ENCODE measurements around the gene DNAJB7.
"Not testable (repeated sequence)": the region's sequence is repeated elsewhere in the genome, so short reads cannot be mapped to it uniquely, and the experiment has no call there.

DNAJB7 gene

DNA sequence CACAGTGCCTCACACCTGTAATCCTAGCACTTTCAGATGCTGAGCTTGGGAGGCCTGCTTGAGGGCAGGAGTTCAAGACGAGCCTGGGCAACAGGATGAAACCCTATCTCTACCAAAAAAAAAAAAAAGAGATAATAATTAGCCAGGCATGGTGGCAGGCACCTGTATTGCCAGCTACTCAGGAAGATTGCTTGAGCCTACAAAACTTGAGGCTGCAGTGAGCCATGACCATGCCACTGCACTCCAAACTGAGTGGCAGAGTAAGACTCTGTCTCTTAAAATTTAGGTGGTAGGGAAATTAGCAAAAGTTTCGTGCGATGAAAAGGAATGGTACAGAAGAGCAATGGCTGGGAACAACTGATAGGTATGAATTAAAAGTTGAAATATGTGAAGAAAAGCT is 23.4 kb downstream of the DNAJB7 start:
- DNase-seq, result no peak

DNA sequence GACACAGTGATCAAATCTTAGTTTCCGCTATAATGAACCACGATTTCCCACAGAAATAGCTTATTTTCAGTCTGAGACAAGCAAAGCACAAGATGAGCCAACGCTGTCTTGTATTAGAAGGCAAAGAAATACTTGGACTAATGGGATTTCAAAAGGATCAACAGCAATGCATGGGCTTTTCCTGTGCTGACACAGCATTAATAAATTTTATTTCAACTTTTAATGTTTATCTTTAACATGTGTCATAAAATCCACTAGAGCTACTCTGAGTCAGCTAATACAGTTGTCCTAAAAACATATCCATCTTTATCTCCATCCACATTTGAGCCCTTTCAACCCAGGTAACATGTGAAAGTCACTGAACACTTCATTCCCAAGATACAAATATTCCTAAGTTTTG is 27.3 kb downstream of the DNAJB7 start:
- no peak for DNase-seq

DNA sequence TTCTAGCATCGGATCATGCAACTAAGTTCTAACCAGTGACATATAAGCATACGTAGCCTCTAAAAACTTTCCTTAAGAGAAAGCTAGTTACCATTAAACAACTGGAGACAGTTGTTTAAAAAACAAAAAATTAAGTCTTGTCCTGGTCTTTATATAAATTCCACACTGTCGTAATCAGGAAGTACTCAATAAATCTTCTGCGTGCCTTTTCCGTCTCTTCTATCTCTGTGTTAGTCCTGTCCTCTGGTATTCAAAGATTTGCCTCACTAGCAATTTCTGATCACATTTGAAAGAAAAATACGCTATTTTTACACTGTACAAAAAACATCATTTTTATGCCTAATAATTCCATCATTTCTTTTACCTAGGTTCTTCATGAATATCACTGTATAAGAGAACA is 32.8 kb downstream of the DNAJB7 start:
- DNase-seq, result no peak

DNA sequence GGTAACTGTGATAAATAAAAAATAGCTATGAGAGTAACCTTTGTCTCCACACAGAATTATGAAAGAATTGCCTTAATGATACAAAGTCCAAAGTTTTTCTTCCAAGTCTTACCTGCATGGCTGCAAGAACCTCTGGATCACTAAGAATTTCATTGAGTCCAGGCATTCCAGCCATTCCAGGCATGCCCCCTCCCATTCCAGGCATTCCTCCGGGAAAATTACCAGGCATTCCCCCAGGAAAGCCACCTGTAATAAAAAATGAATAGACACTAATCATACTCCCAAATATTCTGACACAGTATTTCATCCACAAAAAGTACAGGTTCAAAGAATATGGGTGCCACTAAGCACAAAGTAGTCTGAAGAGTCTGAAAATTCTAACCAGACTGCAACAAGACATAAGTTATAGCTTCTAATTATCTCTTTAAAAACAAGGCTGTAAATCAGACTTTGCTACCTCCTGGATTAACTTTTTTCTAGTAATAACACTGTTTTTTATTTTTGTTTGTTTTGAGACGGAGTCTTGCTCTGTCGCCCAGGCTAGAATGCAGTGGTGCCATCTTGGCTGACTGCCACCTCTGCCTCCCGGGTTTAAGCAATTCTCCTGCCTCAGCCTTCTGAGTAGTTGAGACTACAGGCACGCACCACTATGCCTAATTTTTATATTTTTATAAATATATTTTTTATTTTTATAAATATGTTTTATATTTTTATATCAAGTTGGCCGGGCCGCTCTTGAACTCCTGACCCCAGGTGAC is 34.8 kb downstream of the DNAJB7 start:
- DNase-seq, result no peak

DNA sequence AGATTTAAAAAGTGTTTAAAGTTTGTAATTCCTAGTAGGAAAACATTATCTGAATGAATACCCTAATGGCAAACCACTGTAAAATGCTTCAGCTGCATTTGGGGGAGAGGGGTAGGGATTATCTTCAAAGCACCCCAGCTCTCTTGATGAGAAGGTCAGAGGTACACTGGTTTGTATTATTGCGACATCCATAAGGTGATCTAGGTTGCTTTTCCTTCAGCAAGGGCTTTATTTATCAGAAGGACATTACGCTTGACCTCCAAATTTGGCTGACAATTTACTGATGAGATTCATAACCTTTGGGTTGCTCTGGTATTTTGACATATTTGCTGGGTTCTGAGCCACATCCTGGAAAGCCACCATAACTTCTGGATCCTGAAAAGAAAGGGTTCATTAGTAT is 35.6 kb downstream of the DNAJB7 start:
- DNase-seq, result not testable (repeated sequence)

DNA sequence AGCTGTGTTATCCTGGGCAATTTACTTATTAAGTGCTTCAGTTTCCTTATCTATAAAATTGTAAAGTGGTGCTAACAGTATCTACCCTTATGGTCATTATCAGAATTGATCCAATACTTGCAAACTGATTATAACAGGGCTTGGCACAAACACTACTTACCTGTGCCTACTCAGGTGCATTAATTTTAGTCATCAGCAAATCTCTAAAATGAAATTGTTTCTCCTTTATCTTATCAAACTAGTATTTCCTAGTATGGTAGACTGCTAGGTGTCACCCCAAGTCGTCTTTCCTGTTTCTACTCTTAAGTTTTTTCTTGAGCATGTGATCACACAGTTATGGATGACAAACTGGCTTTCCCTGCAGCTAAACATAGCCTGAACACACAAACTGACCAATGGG is 38.5 kb downstream of the DNAJB7 start:
- no peak for DNase-seq

DNA sequence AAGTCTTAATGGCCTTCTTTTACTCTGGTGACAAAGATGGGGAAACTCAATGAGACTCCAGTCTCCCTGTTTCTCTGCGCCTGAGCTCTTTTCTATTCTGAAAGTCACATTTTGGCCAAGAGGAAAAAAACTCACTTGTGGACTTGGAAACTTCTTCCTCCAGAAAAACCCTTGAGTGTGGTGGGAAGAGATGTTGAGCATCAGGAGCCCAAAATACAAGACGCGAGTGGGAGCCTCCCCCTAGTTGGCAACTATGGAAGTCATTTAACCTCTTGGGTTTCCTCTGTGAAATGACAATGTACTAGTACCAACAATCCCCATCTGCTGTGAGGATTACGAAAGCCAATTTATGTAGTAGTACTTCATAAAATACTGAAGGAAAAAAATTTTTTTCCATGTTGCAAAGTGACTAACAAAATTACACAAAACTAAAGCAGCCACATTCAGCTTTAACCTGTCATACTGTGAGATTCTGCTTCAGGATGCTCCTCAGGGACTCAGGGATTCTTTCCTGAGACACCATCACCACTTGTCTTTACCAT is 42.2 kb downstream of the DNAJB7 start:
- no peak for DNase-seq

DNA sequence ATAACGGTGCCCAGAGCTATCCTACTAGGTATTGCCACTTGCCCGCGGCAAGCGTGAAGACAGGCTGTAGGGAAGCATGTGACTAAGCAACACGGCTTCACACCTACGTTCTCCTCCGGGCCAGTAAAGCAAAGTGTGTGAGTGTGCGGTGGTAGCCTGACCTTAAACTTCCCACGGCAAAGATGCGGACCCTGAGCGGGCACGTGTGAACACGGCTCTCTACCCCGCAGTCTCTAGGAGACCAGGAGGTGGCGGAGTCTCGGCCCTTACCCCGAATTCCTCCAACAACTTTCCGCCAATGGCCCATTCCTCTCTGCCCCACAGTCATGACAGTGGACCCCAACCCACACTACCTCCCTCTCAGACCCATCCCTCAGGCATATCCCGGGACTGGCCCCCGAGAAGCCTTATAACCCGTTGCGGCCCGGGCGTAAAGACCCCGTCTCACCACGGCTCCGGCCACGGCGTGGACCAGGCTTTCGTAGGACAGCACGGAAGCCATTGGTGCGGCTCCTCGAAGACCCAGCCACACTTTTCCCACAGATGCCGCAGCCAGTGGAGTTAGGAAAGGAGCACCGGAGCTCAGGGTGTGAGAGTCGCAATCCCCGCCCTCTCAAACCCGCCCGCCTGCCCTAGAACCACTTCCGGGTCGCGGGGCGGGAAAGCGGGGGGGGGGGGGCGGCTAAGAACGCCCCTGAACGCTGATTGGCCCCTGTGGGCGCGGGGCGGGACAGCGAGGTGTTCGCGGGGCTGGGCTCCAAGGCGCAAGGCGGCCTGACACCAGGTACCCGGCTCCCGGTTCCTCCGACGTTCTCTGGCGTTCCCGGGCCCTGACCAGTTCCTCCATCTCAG is 42.9 kb downstream of the DNAJB7 start, which contains the start of gene SLC25A17:
TSS of gene SLC25A17 (minus strand) at position 600 of the 852 bp plus-strand sequence. CDS start at position 502, 98 bp downstream.
- DNase-seq, result peak; percentile 80 to 84

DNA sequence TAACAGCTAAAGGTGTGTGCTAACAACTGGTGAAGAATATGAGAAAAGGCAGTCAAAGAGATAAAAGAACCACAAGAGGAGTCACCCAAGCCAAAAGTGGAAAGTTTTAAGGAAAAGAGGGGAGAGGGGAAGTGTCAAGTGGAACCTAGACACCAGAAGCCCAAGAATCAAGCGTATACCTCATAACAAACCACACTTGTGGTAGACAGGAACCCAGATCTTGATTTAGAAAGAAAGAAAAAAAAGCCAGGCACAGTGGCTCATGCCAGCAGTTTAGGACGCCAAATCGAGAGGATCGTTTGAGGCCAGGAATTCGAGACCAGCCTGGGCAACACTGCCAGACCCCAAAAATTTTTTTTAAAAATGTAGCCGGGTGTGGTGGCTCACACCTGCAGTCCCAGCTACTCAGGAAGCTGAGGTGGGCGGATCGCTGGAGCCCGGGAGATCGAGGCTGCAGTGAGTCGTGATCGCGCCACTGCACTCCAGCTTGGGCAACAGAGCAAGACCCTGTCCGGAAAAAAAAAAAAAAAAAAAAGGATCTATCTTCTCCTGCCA is 43.6 kb downstream of the DNAJB7 start:
- no peak for DNase-seq

DNA sequence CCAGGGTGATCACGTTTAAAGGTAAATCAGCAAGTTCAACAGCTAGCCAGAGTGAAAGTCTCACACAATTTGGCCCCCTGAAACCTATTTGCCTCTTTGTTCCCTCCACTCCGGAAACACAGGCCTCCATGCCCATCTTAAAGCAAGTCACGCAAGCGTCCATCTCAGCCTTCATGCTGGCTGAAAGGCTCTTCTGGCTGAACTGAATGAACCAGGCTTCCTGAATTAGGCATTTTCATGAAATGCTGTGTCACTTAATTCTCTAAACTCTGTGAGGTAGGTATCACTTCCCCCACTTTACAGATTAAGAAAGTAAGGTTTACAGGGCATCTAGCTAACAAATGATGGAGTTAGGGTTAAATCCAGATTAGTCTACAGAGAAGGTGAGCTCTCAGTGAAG is 44.2 kb downstream of the DNAJB7 start:
- no peak for DNase-seq

DNA sequence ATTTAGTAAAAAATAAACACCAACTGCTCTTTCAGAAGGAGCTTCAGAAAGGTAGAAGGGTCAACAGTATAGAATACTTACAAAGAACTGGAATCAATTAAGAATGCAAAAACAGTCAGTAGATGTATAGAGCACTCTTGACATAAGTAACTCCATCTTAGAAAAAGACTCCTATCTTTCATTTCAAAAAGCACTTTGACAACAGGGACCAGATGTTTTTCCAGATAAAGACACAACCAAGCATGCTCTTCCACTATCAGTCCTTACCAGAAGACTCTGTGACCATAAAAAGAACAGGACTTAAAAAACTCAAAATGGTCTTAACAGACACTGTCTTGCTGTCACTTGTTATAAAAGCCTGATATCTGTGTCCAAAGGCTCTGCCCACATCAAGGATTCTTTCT is 48.0 kb downstream of the DNAJB7 start:
- no peak for DNase-seq
